Endodermal cell (in vitro differentiated cells): ENCODE measurements around the gene OR12D1. TPM values are rescaled to one million over a fixed set of nuclear protein-coding genes. Genes with fewer than 3 reads are reported as not detected.

Experiments
- DNase-seq: peaks from one replicate; pipeline ENCODE4 v3.0.0-alpha.2; 2017
- H3K27ac ChIP-seq: 2 replicates; pipeline ENCODE4 v1.5.1; 2013; ENCODE audit warnings: mild to moderate bottlenecking, low read depth, low read length, moderate library complexity
- H3K27me3 ChIP-seq: 2 replicates; pipeline ENCODE4 v1.6.1; 2013; ENCODE audit warnings: mild to moderate bottlenecking, low read length, moderate library complexity; ENCODE audit not compliant: insufficient read depth, control insufficient read depth, poor library complexity, severe bottlenecking
- H3K36me3 ChIP-seq: 2 replicates; pipeline ENCODE4 v1.7.0; 2013; ENCODE audit warnings: mild to moderate bottlenecking, low read length, moderate library complexity; ENCODE audit not compliant: control insufficient read depth, insufficient read depth
- H3K4me1 ChIP-seq: one replicate; pipeline ENCODE4 v1.7.0; 2013; ENCODE audit warnings: low read length; ENCODE audit not compliant: control insufficient read depth, insufficient read depth
- H3K4me3 ChIP-seq: 2 replicates; pipeline ENCODE4 v1.5.1; 2013; ENCODE audit warnings: mild to moderate bottlenecking, low read length, moderate library complexity
- H3K9ac ChIP-seq: 2 replicates; pipeline ENCODE4 v1.6.1; 2013; ENCODE audit warnings: mild to moderate bottlenecking, low read length, moderate library complexity; ENCODE audit not compliant: poor library complexity, severe bottlenecking; ENCODE audit errors: extremely low read depth
- H3K9me3 ChIP-seq: 2 replicates; pipeline ENCODE4 v1.6.1; 2013; ENCODE audit warnings: mild to moderate bottlenecking, low read length, moderate library complexity; ENCODE audit not compliant: control insufficient read depth
- H3K27ac Mint-ChIP-seq: 2 replicates; pipeline ENCODE4 v1.8.0; 2020; ENCODE audit warnings: mixed read lengths
- H3K27me3 Mint-ChIP-seq: 2 replicates; pipeline ENCODE4 v1.8.0; 2021; ENCODE audit warnings: mild to moderate bottlenecking, mixed read lengths; ENCODE audit not compliant: insufficient read depth
- H3K36me3 Mint-ChIP-seq: 2 replicates; pipeline ENCODE4 v1.8.0; 2020; ENCODE audit warnings: low read depth, mixed read lengths
- H3K4me1 Mint-ChIP-seq: 2 replicates; pipeline ENCODE4 v1.8.0; 2020; ENCODE audit warnings: mixed read lengths
- H3K4me3 Mint-ChIP-seq: 2 replicates; pipeline ENCODE4 v1.8.0; 2020; ENCODE audit warnings: mild to moderate bottlenecking, moderate library complexity, mixed read lengths
- H3K9me3 Mint-ChIP-seq: 2 replicates; pipeline ENCODE4 v1.8.0; 2020; ENCODE audit warnings: mild to moderate bottlenecking, mixed read lengths
- WGBS, 2 experiments: methylation state at CpG; one replicate each; pipeline versions ENCODE4 v1.1.5 to v1.1.7; 2013; ENCODE audit warnings: missing lambda C conversion rate in 2 of 2, mixed read lengths in 1 of 2; ENCODE audit not compliant: insufficient coverage in 1 of 2, insufficient read length in 1 of 2; 5-methylcytosine and 5-hydroxymethylcytosine counted together
- total RNA-seq, 2 donors: library from RNA; stranded (reverse); fragmentation: NEBNext Ultra II Directional in 1 of 2; extraction: Animal tissue kit (Norgen Biotek cat#: 25700) in 1 of 2; gene quantifications; 2 replicates in 1 of 2; 3 replicates in 1 of 2; pipeline ENCODE4 v1.2.1, GENCODE V29; 2021
- TF ChIP-seq, protein P1 (sequence below): fragments of 200-600 bp; sonication (generic); conservative IDR thresholded peaks from 2 replicates; pipeline ENCODE4 v1.5.0; 2021; ENCODE audit warnings: antibody characterized with exemption, mild to moderate bottlenecking

OR12D1 gene
- total RNA-seq, 2 donors from 2014 or later = not detected

- H3K36me3 ChIP-seq = no peaks in the 10 kb centered on the region
These were observed 38.7 kb upstream of the OR12D1 start for GRCh38 chr6:29376003-29376402.

GRCh38 chr6:29388533-29388932, 26.2 kb upstream of the OR12D1 start:
- Mint-ChIP-seq H3K27ac (no peak overlapping the region), H3K9me3 (no peaks in the 10 kb centered on the region), H3K4me3 (no peak overlapping the region), H3K4me1 (no peaks in the 10 kb centered on the region), H3K36me3 (no peaks in the 10 kb centered on the region), H3K27me3 (peaks cover 1% of the 10 kb centered on the region)
- Histone ChIP-seq H3K36me3 (no peaks in the 10 kb centered on the region), H3K27me3 (no peaks in the 10 kb centered on the region), H3K9me3 (no peaks in the 10 kb centered on the region), H3K4me1 (no peaks in the 10 kb centered on the region), H3K4me3 (no peak overlapping the region), H3K9ac (no peak overlapping the region), H3K27ac (no peak overlapping the region)
- TF ChIP-seq, protein P1, sequence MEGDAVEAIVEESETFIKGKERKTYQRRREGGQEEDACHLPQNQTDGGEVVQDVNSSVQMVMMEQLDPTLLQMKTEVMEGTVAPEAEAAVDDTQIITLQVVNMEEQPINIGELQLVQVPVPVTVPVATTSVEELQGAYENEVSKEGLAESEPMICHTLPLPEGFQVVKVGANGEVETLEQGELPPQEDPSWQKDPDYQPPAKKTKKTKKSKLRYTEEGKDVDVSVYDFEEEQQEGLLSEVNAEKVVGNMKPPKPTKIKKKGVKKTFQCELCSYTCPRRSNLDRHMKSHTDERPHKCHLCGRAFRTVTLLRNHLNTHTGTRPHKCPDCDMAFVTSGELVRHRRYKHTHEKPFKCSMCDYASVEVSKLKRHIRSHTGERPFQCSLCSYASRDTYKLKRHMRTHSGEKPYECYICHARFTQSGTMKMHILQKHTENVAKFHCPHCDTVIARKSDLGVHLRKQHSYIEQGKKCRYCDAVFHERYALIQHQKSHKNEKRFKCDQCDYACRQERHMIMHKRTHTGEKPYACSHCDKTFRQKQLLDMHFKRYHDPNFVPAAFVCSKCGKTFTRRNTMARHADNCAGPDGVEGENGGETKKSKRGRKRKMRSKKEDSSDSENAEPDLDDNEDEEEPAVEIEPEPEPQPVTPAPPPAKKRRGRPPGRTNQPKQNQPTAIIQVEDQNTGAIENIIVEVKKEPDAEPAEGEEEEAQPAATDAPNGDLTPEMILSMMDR = no peak
- 66 to 74% methylated on average over 2 to 3 of the region's 4 CpGs for WGBS, 2 experiments
- DNase-seq = no peak

More at GRCh38 chr6:29376003-29376402, 38.7 kb upstream of the OR12D1 start:
- no peak overlapping the region for H3K4me3 Mint-ChIP-seq
- DNase-seq = no peak
- H3K9ac ChIP-seq = no peak overlapping the region
- no peaks in the 10 kb centered on the region for H3K4me1 ChIP-seq
- no peaks in the 10 kb centered on the region for H3K9me3 Mint-ChIP-seq
- TF ChIP-seq, protein P1 = peak; percentile 50
- no peaks in the 10 kb centered on the region for H3K27me3 Mint-ChIP-seq
- H3K27ac ChIP-seq = no peak overlapping the region
- H3K4me3 ChIP-seq = no peak overlapping the region
- H3K36me3 Mint-ChIP-seq = no peaks in the 10 kb centered on the region
- H3K4me1 Mint-ChIP-seq = no peaks in the 10 kb centered on the region
- no peaks in the 10 kb centered on the region for H3K27me3 ChIP-seq
- no peak overlapping the region for H3K27ac Mint-ChIP-seq
- H3K9me3 ChIP-seq = peaks cover 5% of the 10 kb centered on the region

DNA sequence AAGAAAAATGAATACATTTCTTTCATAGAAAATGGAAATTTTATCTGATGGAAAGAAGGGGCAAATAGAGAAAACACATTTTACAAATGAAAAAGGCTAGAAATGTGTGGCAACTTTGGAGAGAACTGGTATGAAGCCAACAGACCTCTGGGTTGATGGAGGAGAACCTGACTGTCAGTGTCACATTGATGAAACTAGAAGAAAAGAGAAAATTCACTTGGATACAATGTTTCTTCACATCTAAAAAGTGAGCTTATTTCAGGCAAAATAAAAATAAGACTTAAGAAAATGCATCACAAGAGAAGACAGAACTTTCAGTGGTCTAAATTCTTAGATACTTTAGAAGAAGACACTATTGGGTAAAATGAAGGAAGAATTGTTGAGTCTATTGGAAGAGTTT, 19.4 kb upstream of the OR12D1 start, which contains the start of gene OR12D2:
Gene OR12D2 (plus strand): TSS at position 301 of the 400 bp plus-strand sequence. CDS start 1,069 bp downstream, outside the sequence.
- no peak within 1 kb of the TSS for H3K4me3 ChIP-seq
- no peaks in the 10 kb centered on the region for H3K4me1 ChIP-seq
- Mint-ChIP-seq H3K27ac (no peak within 1 kb of the TSS), H3K9me3 (no peaks in the 10 kb centered on the region), H3K36me3 (no peaks in the 10 kb centered on the region), H3K4me1 (no peaks in the 10 kb centered on the region), H3K4me3 (no peak within 1 kb of the TSS), H3K27me3 (no peaks in the 10 kb centered on the region)
- TF ChIP-seq, protein P1 = no peak
- H3K9ac ChIP-seq = no peak within 1 kb of the TSS
- H3K36me3 ChIP-seq = no peaks in the 10 kb centered on the region
- no peak within 1 kb of the TSS for H3K27ac ChIP-seq
- DNase-seq = no peak
- H3K27me3 ChIP-seq = no peaks in the 10 kb centered on the region
- no peaks in the 10 kb centered on the region for H3K9me3 ChIP-seq
